Ammon's horn (tissue), 1 donor: ENCODE results near the gene NKD1.
A peak's percentile ranks its signal among the peaks of the same experiment; 100 is the strongest.
"Not testable (repeated sequence)": the region's sequence is repeated elsewhere in the genome, so short reads cannot be mapped to it uniquely, and the experiment has no call there.

ENCODE experiments used
- DNase-seq: peaks from one replicate; pipeline ENCODE4 v3.0.0-alpha.2; 2016; ENCODE audit warnings: low spot score

The NKD1 gene

DNA sequence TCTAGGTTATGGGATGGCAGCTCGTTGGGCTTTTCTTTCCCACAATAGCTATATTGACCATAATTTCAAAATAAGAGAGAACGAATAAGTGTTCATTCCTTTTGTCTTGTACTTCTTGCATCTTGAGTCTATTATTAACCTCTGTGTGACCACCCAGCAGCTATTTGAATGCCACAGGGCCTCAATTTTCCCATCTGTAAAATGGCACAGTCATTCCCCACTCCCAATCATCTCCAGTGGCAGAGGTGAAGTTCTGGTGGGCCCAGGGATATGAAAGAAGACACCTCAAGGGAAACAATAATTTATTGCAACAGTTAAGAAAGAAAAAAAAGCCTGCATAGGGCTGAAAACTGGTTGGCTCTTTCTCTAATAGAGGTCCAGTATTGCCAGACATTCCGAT is 28.6 kb upstream of the NKD1 start:
- no peak for DNase-seq

DNA sequence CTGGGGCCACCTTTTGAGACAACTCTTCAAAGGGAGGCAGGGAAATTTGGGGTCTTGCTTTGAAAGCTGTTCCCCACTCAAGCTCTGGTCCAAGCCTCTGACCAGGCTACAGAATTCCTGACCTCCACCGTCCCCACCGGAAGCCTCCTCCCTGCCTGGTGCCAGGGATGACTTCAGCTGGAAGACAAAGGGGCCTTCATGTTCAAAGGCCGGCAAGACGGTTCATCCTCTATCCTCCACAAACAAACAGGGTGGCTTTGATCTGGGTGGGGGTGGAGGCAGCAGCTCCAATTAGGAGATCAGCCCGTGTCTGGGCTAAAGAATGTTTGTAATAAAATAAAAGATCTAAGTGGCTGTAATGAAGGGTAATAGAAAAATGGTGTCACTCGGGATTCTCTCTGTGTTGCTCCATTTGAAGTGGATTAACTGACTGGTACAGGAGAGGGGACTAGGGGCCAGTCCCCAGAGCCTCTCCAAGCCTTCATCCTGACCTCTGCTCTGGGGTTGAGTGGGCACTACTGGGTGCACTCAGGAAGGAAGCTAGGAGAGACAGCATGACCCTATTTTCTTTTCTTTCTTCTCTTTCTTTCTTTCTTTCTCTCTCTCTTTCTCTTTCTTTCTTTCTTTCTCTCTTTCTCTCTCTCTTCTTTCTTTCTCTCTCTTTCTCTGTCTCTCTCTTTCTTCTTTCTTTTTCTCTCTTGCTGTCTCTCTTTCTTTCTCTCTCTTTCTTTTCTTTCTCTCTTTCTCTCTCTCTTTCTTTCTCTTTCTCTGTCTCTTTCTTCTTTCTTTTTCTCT is 27.5 kb upstream of the NKD1 start:
- DNase-seq = peak; percentile 86

DNA sequence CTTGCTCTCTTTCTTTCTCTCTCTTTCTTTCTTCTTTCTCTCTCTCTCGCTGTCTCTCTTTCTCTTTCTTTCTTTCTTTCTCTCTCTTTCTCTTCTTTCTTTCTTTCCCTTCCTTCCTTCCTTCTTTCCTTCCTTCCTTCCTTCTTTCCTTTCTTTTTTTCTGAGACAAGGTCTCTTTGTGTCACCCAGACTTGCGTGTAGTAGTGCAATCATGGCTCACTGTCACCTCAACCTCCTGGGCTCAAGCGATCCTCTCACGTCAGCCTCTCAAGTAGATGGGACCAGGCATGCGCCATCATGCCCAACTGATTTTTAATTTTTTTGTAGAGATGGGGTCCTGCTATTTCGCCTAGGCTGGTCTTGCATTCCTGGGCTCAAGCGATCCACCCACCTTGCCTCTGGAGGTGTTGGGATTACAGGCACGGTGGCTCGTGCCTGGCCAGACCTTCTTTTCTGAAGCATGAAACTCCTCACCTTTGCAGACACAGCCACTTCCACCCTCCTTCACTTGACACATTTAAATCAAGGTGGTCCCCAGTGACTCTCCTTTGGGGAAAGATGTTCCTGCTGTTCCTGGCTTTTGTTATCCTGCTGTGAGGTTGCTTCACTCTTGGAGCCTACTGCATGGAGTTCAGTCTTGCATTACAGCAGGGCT is 26.8 kb upstream of the NKD1 start:
- no peak for DNase-seq

GRCh38 chr16:50522324-50522723 is 25.9 kb upstream of the NKD1 start:
- no peak for DNase-seq

GRCh38 chr16:50523710-50524109 is 24.5 kb upstream of the NKD1 start:
- no peak for DNase-seq

- no peak for DNase-seq
These were observed 22.9 kb upstream of the NKD1 start for GRCh38 chr16:50525262-50525661.

DNA sequence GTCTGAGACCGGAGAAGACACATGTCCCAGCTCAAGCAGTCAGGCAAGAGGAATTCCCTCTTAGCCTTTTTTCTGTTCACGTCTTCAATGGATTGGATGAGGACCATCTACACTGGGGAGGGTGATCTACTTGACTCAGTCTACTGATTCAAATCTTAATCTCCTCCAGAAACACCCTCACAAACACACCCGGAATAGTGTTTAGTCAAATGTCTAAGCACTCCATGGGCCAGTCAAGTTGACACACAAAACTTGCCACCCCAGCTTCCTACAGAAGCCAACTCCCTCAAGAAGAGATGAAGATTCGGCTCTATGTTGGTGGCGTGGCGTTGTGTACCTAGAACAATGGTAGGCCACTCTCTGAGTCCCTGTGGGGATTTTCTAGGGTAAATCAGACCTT is 22.5 kb upstream of the NKD1 start:
- no peak for DNase-seq

DNA sequence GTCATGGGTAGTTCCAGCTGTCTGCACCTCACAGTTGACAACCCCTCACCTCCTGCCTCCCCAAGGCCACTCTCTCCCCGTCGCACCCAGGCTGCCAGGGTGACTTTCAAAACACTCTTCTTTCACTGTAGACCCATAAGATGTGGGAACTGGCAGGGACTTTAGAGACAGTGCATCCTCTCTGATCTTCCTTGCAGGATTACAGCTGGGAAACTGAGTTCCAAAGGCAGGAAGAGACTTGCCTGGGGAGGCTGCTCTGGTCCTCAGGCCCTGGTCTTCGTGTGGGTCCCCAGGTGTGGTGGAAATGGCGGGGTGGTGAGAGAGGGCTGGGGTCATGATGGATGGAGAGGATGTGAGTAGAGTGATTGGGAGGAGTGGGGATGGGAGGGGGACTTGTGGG is 21.9 kb upstream of the NKD1 start:
- no peak for DNase-seq

- DNase-seq = no peak
These were observed 21.4 kb upstream of the NKD1 start for GRCh38 chr16:50526796-50527195.

DNA sequence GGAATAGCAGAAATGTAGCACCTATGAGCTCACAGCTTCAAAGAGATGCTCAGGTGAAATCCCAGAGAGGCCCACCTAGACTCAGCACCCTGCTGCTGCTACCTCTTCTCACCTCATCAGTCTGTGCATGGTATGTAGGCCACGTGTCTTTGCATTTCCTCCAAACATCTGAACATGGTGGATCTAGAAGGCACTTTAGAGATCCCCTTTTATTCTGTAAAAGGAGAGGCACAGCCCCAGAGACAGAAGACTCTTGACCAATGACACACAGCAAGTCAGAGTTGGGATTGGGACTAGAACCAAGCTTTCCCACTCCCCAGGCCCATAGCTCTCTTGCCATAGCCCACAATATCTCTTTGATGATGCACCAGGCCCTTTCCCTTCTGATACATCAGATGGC is 19.4 kb upstream of the NKD1 start:
- no peak for DNase-seq

DNA sequence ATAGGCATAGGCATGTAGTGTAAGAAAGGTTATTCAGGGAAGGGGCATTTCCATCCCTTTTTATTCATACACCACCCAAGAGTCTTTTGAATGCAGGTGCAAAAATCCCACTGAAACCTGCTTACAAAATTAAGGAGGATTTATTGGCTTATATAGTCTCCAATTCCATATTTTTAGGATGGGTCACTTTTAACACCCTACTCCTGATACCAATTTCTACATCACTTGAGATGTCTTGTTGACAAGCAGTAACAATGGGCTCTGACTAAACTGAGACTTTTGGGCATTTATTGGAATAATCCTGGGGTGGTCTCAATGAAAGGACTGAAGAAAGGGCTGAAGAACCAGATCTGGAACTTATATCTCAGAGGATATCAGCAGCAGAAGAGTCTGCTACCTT is 18.9 kb upstream of the NKD1 start:
- DNase-seq = no peak

DNA sequence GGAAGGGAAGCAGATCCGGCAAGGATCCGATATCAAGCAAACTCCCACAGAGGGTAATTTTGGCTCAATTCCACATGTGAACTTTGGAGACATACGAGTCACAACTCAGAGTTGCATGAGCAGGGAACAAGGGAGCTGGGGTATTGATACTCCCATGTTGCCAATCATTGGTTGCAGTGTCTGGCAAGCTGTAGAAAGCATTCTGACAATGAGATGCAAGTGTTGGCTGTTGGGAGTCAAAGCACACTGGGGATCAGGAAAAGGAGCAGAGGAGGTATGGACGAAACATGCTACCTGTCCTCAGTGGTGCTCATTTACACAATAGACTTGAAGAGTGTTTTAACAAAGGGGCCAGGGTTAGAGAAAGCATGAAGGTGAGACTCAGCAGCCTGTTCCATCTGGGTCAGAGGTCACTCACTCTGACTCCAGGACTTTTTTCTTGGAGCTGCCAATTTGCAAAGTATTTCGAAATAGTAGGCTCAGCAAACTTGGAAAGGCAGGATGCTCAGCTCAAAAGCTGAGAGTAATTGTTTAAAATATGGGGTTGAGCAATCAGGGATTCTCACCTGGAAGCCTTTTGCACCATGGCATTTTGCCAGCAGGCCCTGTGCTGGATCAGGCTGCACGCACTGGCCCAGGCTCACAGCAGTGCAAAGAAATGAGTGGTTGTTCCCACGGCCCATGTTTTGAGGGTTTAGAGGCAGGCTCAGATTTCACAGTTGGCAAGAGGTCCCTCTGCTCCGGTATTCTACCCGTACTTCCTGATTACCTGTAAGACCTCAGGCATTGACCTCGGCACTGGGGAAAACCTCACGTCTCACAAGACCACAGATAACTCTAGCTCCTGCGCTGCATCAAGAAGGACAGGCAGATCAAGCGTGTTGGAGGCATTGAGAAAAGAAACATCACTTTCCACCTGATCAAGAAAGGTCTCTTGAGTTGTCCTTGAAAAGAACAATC is 17.6 kb upstream of the NKD1 start:
- DNase-seq = no peak

- DNase-seq = no peak
These were observed 16.8 kb upstream of the NKD1 start for GRCh38 chr16:50531359-50531758.

DNA sequence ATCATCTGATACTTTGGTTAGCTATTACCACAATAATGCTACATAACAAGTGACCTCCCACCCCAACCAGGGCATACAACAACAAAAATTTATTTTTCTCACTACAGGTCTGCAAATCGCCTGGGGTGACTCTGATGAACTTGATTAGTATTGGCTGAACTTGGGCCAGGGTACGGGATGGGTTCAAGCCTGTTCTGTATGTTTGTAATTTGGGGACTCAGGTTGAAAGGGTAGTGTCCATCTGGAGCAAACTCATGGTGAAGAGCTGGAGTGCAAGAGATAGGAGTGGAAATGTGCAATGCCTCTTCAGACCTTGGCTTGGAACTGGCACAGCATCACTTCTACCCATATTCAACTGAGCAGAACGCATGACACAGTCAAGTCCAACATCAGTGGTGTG is 16.3 kb upstream of the NKD1 start:
- DNase-seq = no peak

- no peak for DNase-seq
These were observed 15.6 kb upstream of the NKD1 start for GRCh38 chr16:50532576-50532975.

- DNase-seq = no peak
These were observed 14.9 kb upstream of the NKD1 start for GRCh38 chr16:50533317-50533716.

DNA sequence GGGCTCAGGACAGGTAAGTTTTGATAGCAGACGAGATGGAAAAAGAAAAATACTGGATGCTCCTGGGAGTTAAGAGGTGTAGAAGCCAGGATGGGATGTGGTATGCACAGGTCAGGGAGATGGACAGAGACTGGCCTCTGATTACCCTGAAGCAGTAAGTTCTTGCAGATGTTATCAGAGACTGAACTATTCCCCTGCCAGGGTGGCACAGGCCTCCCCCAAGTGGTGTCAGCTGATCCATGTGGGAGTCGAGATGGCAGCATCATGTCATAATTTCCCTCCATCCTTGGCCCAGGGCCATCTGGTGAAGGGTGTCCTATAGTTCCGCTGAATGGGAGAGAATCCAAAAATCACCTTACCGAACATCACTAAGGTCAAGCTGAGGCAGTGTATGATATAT is 14.1 kb upstream of the NKD1 start:
- DNase-seq = no peak

DNA sequence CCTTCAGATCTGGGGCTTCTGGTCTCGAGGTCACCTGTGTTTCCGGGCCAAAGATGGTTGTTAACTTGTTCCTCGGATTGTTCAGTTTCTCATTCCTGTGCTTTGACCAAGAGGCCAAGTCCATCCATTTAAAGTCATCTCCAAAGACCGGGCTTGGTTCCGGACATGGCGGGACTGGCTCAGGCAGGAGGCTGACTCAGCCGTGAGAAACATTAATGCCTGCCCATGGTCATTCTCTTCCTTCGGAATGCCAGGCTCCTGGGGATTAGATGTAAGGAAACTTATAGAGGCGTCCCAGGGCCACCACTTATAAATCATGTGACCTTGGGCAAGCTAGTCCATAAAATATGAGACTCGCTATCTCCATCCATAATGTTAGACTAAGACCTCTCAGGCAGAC is 13.6 kb upstream of the NKD1 start:
- no peak for DNase-seq

GRCh38 chr16:50534958-50535357 is 13.2 kb upstream of the NKD1 start:
- DNase-seq = no peak

DNA sequence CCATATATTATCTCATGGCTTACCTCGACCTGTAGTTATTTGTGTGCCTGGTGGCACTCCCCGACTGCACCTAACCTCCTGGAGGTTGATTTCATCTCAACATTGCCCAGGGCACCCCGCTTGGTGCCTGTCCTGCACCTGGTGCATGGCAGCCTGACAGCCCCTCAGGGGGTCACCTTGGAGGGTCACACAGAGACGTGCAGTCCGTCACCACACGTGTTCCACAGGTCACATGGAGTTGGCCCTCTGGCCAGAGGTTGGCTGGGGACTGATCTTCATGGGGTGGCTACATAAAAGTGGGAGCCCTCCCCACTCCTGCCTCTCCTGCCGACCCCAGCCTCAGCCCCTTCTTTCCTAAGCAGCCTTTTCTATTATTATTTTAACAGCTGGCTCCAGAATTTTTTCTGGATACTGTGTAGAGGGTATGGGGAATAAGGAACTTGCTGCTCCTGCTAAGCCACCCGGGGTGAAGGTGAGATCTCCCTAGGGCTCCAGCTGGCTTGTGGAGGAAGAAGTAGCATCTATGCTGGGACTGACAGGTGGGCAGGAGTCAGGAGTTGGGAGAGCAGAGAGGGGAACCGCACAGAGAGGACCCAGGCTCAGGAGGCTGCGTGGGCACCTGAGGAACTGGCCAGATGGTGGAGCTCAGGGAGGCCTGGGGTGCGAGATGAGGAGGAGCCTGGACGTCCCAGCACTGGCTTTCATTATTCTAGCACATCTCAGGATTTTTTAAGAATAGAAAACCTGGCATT is 12.5 kb upstream of the NKD1 start:
- no peak for DNase-seq

GRCh38 chr16:50536258-50536645 is 11.9 kb upstream of the NKD1 start:
- DNase-seq = not testable (repeated sequence)
